Measurements from ENCODE around the gene CLUH.

DNA sequence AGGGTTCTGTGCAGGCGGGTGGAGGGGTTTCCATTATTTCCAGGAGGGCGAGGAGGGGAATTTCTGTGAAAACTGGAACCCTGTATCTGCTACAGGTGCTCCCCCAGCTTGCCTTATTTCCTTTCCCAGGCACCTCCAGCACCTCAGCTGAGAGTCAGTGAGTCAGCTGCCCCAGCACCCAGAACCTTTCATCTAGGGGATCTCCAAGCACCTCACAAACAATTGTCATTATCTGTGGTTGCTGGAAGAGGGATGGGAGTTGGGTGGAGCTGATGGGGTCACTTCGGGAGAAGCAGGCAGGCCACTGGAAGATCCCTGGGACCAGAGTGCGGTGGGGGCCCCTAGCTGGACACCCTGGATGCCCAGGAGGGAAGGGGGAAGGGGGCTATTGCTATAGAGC is 10.0 kb upstream of the CLUH start:
- TF ChIP-seq CTCF (conservative IDR thresholded peaks at IDR 0.05) = no peak
- TF ChIP-seq ZFX (IDR thresholded peaks at IDR 0.05) = no peak
